ENCODE data around the gene TTLL5. TPM values are rescaled to one million over a fixed set of nuclear protein-coding genes. Genes with fewer than 3 reads are reported as not detected.

The TTLL5 gene
- total RNA-seq, 1 donor from 2014 or later, result 43.1 TPM

GRCh38 chr14:75978249-75978731 is 317.2 kb downstream of the TTLL5 start:
- Mint-ChIP-seq H3K9me3 (ENCODE audit: unreplicated experiment) (peaks cover 11% of the 10 kb centered on the region), H3K4me3 (ENCODE audit: unreplicated experiment) (peak overlapping the region; percentile 69), H3K36me3 (ENCODE audit: unreplicated experiment) (no peaks in the 10 kb centered on the region), H3K4me1 (ENCODE audit: low read depth, unreplicated experiment) (peaks cover 42% of the 10 kb centered on the region), H3K27ac (ENCODE audit: unreplicated experiment) (peak overlapping the region; percentile 62), H3K27me3 (ENCODE audit: unreplicated experiment) (peaks cover 6% of the 10 kb centered on the region)
- TF ChIP-seq, protein P1, sequence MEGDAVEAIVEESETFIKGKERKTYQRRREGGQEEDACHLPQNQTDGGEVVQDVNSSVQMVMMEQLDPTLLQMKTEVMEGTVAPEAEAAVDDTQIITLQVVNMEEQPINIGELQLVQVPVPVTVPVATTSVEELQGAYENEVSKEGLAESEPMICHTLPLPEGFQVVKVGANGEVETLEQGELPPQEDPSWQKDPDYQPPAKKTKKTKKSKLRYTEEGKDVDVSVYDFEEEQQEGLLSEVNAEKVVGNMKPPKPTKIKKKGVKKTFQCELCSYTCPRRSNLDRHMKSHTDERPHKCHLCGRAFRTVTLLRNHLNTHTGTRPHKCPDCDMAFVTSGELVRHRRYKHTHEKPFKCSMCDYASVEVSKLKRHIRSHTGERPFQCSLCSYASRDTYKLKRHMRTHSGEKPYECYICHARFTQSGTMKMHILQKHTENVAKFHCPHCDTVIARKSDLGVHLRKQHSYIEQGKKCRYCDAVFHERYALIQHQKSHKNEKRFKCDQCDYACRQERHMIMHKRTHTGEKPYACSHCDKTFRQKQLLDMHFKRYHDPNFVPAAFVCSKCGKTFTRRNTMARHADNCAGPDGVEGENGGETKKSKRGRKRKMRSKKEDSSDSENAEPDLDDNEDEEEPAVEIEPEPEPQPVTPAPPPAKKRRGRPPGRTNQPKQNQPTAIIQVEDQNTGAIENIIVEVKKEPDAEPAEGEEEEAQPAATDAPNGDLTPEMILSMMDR (IDR thresholded peaks at IDR 0.05; ENCODE audit: partially characterized antibody, unreplicated experiment), result no peak
- peak; percentile 29 for DNase-seq

DNA sequence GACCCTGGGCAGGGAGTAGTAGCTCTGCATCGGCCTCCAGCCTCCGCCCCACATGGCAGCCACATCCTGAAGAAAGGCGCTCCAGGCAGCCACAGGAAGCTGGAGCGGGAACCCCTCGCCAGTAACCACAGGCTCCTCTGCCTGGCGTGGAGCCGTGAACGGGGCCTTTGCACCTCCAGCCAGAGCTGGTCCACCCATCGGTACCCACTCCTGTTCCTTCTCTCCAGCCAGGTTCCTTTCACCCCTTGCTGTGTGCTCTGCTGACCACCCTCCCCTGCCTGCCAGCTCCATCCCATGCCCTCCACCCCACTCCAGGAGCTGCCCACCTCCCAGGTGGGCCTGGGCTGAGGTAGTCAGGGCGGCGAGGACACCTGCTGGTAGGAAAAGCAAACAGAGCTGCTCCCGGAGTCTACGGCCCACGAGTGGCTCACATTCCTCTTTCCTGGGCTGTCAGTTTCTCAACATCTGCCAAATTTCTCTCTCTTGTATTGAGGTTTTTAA is 318.1 kb downstream of the TTLL5 start:
- Mint-ChIP-seq H3K4me3 (ENCODE audit: unreplicated experiment) (peak overlapping the region; percentile 97), H3K27me3 (ENCODE audit: unreplicated experiment) (peaks cover 8% of the 10 kb centered on the region), H3K9me3 (ENCODE audit: unreplicated experiment) (peaks cover 11% of the 10 kb centered on the region), H3K36me3 (ENCODE audit: unreplicated experiment) (no peaks in the 10 kb centered on the region), H3K27ac (ENCODE audit: unreplicated experiment) (no peak overlapping the region), H3K4me1 (ENCODE audit: low read depth, unreplicated experiment) (peaks cover 39% of the 10 kb centered on the region)
- TF ChIP-seq, protein P1 (IDR thresholded peaks at IDR 0.05; ENCODE audit: partially characterized antibody, unreplicated experiment), result peak; percentile 63
- peak; percentile 66 for DNase-seq

GRCh38 chr14:75979648-75980565 is 318.9 kb downstream of the TTLL5 start:
- H3K9me3 Mint-ChIP-seq (ENCODE audit: unreplicated experiment), result peaks cover 11% of the 10 kb centered on the region
- H3K36me3 Mint-ChIP-seq (ENCODE audit: unreplicated experiment), result no peaks in the 10 kb centered on the region
- peak overlapping the region; percentile 67 for H3K27ac Mint-ChIP-seq (ENCODE audit: unreplicated experiment)
- TF ChIP-seq, protein P1 (IDR thresholded peaks at IDR 0.05; ENCODE audit: partially characterized antibody, unreplicated experiment), result no peak
- H3K4me1 Mint-ChIP-seq (ENCODE audit: low read depth, unreplicated experiment), result peaks cover 39% of the 10 kb centered on the region
- no peak for DNase-seq
- peak overlapping the region; percentile 97 for H3K4me3 Mint-ChIP-seq (ENCODE audit: unreplicated experiment)
- H3K27me3 Mint-ChIP-seq (ENCODE audit: unreplicated experiment), result peaks cover 8% of the 10 kb centered on the region

GRCh38 chr14:75980856-75981255 is 319.8 kb downstream of the TTLL5 start:
- Mint-ChIP-seq H3K4me3 (ENCODE audit: unreplicated experiment) (peak overlapping the region; percentile 97), H3K4me1 (ENCODE audit: low read depth, unreplicated experiment) (peaks cover 39% of the 10 kb centered on the region), H3K27me3 (ENCODE audit: unreplicated experiment) (peaks cover 8% of the 10 kb centered on the region), H3K36me3 (ENCODE audit: unreplicated experiment) (no peaks in the 10 kb centered on the region), H3K27ac (ENCODE audit: unreplicated experiment) (peak overlapping the region; percentile 67), H3K9me3 (ENCODE audit: unreplicated experiment) (peaks cover 11% of the 10 kb centered on the region)
- no peak for DNase-seq
- TF ChIP-seq, protein P1 (IDR thresholded peaks at IDR 0.05; ENCODE audit: partially characterized antibody, unreplicated experiment), result no peak
